Dendritic cell treated with granulocyte-macrophage colony-stimulating factor and Interleukin-4, amounts not matched to agents 40 ng/mL and 50 ng/mL, for 4 days (primary cell): ENCODE measurements around the gene UTS2R.
A peak's percentile ranks its signal among the peaks of the same experiment; 100 is the strongest.

ENCODE experiments used
- H3K27ac Mint-ChIP-seq: one replicate; pipeline ENCODE4 v1.8.0; 2022; ENCODE audit warnings: mild to moderate bottlenecking, mixed read lengths
- H3K27me3 Mint-ChIP-seq: one replicate; pipeline ENCODE4 v1.8.0; 2022; ENCODE audit warnings: mild to moderate bottlenecking, mixed read lengths
- H3K36me3 Mint-ChIP-seq: one replicate; pipeline ENCODE4 v1.8.0; 2022; ENCODE audit warnings: low read depth, mixed read lengths
- H3K4me1 Mint-ChIP-seq: one replicate; pipeline ENCODE4 v1.8.0; 2022; ENCODE audit warnings: low read depth, mixed read lengths
- H3K4me3 Mint-ChIP-seq: one replicate; pipeline ENCODE4 v1.8.0; 2022; ENCODE audit warnings: mild to moderate bottlenecking, moderate library complexity, mixed read lengths
- H3K9me3 Mint-ChIP-seq: one replicate; pipeline ENCODE4 v1.8.0; 2022; ENCODE audit warnings: mixed read lengths
- intact Hi-C: fragments of 100-400 bp; cut with micrococcal nuclease; formaldehyde crosslinking; loops from one replicate; pipeline ENCODE4 v1.15.0; 2022

The UTS2R gene

DNA sequence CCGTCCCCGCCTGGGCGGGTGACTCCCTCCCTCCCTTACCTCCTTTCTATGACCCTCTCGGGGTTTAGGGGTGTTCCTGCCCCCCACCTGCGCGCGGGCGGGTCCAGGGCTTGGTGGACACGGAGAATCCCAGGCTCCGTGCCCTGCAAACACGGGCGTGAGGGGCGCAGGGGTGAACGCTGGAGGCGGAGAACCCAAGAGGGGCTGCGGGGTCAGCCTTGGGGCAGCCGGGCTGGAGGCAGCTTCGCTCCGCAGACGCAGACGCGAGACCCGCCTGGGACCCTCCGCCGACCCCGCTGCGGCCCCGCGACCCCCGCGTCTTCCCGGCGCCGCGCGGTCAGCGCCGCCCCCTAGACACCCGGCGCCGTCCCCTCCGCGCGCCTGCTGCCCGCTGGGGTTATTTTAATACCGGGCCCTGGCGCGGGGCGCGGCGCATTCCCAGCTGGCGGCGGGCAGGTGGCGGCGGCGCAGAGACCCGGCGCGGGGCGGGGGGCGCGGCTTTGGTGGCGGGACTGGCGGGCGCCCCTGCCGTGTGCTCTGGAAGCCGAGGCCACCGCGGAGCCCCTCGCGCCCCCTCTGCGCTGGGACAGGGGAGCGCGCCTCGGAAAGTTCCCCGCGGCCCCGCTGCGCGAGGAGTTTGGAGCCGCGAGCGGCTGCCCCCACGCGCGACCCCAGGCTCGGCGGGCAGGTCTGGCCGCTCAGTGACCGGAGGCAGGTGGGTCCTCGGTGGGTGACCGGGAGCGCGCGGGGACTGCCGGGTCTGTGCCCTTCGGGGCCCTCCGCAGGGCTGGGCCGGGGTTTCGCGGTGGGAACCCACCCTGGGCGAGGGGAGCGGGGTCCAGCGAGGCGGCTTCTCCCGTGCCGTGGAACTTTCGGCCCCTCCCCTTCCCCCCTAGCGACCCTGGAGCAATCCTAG is at the start of gene UTS2R:
TSS of gene UTS2R (plus strand) at position 433 of the 916 bp plus-strand sequence. CDS start 2,560 bp downstream, outside the sequence.
- Mint-ChIP-seq H3K27ac (peak within 1 kb of the TSS; percentile 52), H3K9me3 (no peaks in the 10 kb centered on the region), H3K27me3 (peaks cover 87% of the 10 kb centered on the region), H3K36me3 (no peaks in the 10 kb centered on the region), H3K4me1 (peaks cover 27% of the 10 kb centered on the region), H3K4me3 (peak within 1 kb of the TSS; percentile 66)
- intact Hi-C loops, result no loop called here

DNA sequence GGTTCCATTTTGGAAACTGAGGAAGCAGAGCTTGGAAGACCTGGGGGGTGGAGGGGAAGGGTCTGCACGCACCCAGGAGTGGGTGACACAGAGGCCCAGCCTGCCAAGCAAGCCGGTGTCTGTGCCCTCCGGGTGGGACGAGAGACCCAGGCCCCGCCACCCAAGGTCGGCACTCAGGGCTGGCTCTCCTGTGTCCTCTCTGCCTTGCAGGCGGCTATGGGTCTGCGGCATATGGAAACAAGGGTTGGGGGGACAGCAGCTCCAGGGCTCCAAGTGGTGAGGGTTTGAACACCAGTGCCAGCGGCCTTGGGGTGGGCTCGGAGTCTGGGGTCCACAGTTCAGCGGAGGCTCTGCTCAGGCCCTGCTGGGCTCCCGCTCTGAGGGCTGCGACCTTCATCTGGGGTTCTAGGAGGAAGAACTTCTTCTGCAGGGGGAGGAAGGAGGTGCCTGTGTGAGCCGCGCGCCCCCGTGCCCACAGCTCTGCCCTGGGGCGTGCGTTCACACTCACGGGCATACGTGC is 49.6 kb upstream of the UTS2R start:
- intact Hi-C loops, result loop anchor here (5.0 kb wide), 1 partner anchor 85 kb away; no protein-coding TSS in a partner anchor
- Mint-ChIP-seq H3K9me3 (no peaks in the 10 kb centered on the region), H3K4me3 (no peak overlapping the region), H3K4me1 (no peaks in the 10 kb centered on the region), H3K27ac (no peak overlapping the region), H3K27me3 (peaks cover 25% of the 10 kb centered on the region), H3K36me3 (peaks cover 57% of the 10 kb centered on the region)

DNA sequence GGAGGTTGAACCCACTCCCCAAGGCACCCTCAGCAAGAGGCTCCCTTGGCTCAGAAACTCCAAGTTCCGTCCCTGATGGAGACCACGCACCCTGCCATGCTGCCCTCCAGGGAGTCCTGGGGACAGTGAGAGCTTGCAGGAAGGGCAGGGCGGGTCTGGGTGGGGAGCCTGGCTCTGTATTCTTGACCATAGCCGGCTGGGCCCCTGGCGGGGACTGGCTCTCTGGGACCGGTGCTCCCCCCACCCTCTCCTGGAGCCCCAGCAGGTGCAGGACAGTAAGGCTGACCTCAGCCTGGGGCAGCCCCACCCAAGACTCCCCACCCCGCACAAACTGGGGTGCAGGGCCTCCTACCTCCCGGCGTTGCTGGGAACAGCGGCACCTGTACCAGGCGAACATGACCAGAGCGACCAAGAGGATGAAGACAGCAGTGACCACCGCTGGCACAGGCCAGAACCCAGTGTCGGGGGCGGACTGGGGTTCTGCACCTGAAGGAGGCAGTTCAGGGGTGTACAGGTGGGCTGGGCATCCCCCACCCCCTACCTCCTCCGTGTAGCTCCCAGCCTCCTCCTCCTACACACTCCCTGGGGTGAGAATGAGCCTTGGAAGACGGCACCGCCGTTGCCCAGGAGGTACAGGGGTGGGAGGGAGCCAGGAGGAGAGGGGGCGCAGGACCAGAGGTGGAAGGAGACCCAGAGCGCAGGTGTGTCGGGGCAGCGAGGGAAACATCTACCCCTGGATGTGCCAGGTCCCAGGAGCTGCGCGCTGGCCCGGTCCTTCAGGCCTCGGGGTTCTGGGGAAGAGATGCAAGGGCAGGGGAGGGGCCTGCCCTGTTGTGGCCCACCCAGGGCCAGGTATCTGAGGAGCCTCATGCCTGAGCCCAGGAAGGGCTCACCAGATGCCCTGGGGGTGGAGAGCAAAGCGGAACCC is 48.8 kb upstream of the UTS2R start:
- Mint-ChIP-seq H3K4me3 (no peak overlapping the region), H3K4me1 (no peaks in the 10 kb centered on the region), H3K27ac (no peak overlapping the region), H3K36me3 (peaks cover 64% of the 10 kb centered on the region), H3K9me3 (no peaks in the 10 kb centered on the region), H3K27me3 (peaks cover 22% of the 10 kb centered on the region)
- intact Hi-C loops, result loop anchor here (5.0 kb wide), 1 partner anchor 85 kb away; no protein-coding TSS in a partner anchor

DNA sequence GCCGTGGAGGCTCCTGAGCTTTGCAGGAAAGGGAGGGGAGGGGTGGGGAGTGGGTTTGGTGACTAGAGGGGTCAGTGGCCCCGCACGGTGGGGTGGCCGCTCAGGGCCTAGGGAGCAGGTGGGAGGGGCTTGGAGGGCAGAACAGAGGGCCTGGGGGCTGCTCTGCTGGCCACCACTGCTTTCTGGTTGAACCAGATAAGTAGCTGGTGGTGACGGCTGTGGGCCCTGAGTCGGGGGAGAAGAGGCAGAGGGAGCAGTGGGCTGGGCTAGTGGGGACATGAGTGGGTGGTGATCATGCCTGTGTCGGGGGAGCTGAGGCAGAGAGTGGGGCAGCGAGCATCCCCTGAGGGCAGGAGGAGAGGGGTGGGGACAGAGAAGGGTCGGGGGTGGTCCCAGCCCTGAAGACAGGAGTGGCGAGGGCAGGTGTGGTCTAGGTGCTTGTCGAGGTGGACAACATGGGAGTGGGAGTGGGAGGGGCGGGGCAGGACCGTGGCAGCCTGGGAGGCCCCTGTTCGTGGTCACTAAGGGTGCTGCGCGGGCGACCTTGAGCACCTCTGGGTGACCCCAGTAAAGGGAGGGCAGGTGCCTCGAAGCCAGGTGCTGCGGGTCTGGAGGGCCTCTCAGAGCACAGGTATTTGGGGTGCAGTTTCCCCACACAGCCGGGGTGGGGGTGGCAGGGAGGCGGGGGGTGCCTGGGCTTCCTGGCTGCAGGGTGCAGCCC is 47.9 kb upstream of the UTS2R start:
- H3K36me3 Mint-ChIP-seq, result peaks cover 70% of the 10 kb centered on the region
- intact Hi-C loops, result loop anchor here (5.0 kb wide), 1 partner anchor 86 kb away; no protein-coding TSS in a partner anchor
- H3K27me3 Mint-ChIP-seq, result peaks cover 25% of the 10 kb centered on the region
- no peak overlapping the region for H3K4me3 Mint-ChIP-seq
- H3K27ac Mint-ChIP-seq, result no peak overlapping the region
- H3K9me3 Mint-ChIP-seq, result no peaks in the 10 kb centered on the region
- H3K4me1 Mint-ChIP-seq, result peaks cover 1% of the 10 kb centered on the region

DNA sequence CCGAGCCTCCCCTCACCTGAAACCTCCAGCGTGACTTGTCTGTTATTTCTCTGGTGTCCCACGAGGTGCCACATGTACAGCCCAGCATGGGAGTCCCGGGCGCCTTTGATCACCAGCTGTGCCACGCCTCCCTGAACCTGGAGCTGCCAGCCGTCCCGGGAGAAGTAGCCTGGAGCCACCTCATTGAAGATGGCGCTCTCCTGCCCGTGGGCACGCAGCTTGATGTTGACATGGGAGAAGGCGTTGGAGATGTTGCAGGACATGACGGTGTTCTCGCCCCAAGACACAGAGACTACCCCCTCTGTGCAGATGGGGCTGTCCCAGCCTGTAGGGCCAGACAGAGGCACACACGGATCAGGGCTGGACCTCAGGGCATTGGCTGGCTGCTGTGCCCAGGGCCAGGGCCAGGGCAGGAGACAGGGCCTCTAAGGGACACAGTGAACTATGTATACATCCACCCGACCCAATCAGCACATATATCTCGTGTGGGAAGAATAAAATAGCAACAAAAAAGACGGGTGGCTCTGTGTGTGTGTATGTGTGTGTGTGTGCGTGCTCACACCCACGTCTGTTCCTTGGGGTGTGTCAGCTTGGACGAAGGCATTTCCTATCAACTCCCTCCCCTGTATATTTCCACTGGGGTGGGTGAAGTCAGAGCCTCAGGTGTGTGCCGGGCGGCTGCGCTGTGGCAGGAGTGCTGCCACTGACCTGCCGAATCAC is 46.8 kb upstream of the UTS2R start:
- H3K9me3 Mint-ChIP-seq, result no peaks in the 10 kb centered on the region
- intact Hi-C loops, result loop anchor here (5.0 kb wide), 1 partner anchor 87 kb away; no protein-coding TSS in a partner anchor
- H3K27me3 Mint-ChIP-seq, result peaks cover 30% of the 10 kb centered on the region
- no peak overlapping the region for H3K4me3 Mint-ChIP-seq
- no peak overlapping the region for H3K27ac Mint-ChIP-seq
- H3K4me1 Mint-ChIP-seq, result peaks cover 12% of the 10 kb centered on the region
- H3K36me3 Mint-ChIP-seq, result peaks cover 80% of the 10 kb centered on the region

DNA sequence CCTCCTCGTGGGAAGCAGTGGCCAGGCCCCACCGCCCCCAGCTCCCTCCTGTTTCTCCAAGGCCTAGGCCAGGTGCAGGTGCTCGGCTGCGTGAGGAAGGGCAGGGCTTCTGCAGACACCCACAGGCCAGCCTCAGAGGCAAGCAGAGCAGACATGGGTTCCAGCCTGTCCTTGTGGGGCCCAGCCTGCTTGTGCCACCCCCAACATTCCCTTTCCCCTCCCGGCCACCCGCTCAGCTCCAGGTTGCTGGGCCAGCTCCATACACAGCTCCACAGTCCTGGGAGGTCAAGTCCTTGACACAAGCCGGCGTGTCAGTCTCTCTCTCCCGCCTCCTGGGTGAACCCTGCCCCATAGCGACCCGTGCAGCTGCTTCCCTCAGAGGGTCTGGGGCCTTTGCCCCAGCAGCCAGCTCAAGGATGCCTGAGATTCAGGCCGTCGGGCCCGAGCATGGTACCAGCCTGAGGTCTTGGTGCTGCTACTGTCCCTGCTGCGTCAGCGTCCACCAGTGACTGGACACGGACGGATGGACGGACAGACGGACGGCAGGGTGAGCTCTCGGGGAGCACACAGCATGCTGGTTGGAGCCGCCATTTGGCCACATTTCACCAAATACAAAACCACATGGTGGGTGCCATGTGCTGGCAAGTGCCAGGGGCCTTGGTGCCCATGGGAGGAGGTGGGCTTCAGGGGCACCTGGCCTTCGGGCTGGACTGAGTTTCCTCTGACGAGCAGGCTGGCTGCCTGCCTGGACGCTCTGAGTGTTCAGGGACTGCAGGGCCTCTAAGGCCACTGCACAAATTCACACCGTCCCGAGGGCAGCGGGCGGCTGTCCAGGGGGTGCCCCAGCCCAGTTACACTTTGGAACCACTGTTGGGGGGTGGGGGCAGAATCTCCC is 46.0 kb upstream of the UTS2R start:
- Mint-ChIP-seq H3K4me3 (no peak overlapping the region), H3K36me3 (peaks cover 88% of the 10 kb centered on the region)
- intact Hi-C loops, result no loop called here

DNA sequence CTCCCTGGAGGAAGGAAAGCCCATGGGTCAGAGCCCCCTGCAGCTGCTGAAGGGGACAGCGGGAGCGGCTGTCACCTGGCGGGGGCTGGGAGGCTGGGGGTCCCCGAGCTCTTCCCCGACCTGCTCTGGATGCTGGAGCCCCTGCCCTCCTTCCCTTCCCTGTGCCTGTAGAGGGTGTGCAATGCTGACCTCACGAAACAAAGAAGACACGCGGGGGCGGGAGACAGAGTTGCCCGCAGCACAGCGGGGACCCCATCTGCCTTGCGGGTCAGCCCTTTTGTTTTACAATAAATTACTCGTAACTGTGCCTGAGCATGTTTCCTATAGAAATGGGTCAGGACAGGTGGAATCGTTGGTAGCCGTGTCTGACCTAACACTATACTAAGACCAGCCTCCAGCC is 44.3 kb upstream of the UTS2R start:
- H3K4me1 Mint-ChIP-seq, result peaks cover 34% of the 10 kb centered on the region
- peaks cover 37% of the 10 kb centered on the region for H3K27me3 Mint-ChIP-seq
- peaks cover 91% of the 10 kb centered on the region for H3K36me3 Mint-ChIP-seq
- intact Hi-C loops, result no loop called here
- no peaks in the 10 kb centered on the region for H3K9me3 Mint-ChIP-seq
- H3K4me3 Mint-ChIP-seq, result no peak overlapping the region
- no peak overlapping the region for H3K27ac Mint-ChIP-seq

More for the DNA sequence above, 46.0 kb upstream of the UTS2R start:
- peaks cover 33% of the 10 kb centered on the region for H3K27me3 Mint-ChIP-seq
- H3K27ac Mint-ChIP-seq, result no peak overlapping the region
- H3K4me1 Mint-ChIP-seq, result peaks cover 17% of the 10 kb centered on the region
- no peaks in the 10 kb centered on the region for H3K9me3 Mint-ChIP-seq

DNA sequence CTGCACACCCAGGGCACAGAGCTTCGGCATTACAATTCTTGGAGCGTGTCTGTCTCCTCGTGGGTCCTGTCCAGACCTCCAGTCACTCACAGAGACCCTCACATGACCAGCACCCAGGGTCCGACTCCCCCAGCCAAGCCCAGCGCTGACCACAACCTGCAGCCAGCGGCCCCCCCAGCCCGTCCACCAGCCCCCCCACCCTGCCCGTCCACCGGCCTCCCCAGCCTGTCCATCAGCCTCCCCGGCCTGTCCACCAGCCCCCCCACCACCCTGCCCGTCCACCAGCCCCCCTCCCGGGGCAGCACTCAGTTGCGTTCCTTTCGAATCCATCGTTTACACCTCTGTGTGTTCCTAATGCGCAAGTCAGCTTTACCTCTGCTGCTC is 43.8 kb upstream of the UTS2R start:
- H3K36me3 Mint-ChIP-seq, result peaks cover 91% of the 10 kb centered on the region
- peaks cover 35% of the 10 kb centered on the region for H3K27me3 Mint-ChIP-seq
- H3K9me3 Mint-ChIP-seq, result no peaks in the 10 kb centered on the region
- H3K27ac Mint-ChIP-seq, result no peak overlapping the region
- no peak overlapping the region for H3K4me3 Mint-ChIP-seq
- intact Hi-C loops, result no loop called here
- peaks cover 39% of the 10 kb centered on the region for H3K4me1 Mint-ChIP-seq

DNA sequence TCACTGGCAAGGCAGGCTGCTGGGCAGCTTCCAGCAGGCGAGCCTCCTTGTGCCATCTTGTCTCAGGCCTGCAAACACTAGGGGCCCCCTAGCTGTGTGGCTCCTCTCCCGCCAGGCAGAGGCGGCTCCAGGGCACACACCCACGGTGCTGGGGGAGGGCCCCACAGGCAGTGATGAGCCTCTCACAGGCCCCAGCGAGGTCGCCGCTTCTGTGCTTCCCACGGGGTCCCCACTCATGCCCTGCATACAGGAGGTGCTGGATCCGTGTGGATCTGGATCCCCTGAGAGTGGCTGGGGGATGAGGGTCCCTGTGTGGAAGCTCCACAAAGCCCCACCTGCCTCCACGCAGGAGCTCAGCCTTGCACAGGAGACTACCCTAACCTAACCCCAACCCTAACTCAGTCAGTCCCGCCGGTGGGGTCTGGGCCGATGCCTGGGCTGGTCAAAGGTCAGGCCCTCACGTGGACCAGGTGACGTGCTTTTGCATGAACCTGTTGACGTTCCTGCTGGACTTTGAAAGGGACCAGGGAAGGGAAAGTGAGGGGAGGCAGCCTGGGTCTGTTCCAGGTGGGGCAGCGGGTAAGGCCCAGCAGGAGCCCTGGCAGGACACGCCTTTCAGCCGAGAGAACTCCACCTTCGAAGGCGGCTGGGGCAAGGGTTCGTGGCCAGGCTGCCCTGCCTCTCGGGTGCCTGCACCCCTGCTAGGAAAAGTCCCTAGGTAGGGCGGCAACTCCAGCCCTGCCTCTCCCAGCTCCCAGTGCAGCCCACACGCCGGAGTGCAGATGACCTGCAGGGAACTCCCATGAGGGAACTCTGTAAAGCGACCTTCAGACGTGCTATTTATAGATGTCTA is 43.2 kb upstream of the UTS2R start:
- no peak overlapping the region for H3K4me3 Mint-ChIP-seq
- intact Hi-C loops, result no loop called here
- peaks cover 44% of the 10 kb centered on the region for H3K4me1 Mint-ChIP-seq
- peaks cover 32% of the 10 kb centered on the region for H3K27me3 Mint-ChIP-seq
- H3K9me3 Mint-ChIP-seq, result no peaks in the 10 kb centered on the region
- no peak overlapping the region for H3K27ac Mint-ChIP-seq
- peaks cover 89% of the 10 kb centered on the region for H3K36me3 Mint-ChIP-seq

DNA sequence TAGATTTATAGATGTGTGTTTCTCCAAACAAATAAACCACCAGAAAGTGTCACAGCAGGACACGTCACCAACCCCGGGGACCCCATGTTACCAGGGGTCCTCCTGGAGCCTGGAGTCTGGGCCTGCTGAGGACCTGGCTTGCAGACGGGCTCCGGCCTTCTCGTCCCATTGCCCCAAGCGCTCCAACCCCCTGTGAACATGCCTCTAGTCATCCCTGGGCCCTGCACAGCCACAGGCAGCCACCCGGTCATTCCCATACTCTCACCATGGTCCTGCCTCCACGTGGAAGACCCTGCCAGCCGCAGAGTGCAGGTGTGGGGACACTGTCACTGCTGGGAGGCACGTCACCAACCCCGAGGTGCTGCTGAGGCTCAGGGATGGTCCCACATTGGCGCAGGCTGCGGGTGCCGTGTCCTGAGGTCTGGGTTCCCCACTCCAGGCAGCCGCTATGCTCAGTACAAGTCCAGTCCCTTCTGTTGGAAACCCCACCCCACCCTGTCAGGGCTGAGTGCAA is 42.5 kb upstream of the UTS2R start:
- Mint-ChIP-seq H3K27ac (no peak overlapping the region), H3K4me3 (no peak overlapping the region)

DNA sequence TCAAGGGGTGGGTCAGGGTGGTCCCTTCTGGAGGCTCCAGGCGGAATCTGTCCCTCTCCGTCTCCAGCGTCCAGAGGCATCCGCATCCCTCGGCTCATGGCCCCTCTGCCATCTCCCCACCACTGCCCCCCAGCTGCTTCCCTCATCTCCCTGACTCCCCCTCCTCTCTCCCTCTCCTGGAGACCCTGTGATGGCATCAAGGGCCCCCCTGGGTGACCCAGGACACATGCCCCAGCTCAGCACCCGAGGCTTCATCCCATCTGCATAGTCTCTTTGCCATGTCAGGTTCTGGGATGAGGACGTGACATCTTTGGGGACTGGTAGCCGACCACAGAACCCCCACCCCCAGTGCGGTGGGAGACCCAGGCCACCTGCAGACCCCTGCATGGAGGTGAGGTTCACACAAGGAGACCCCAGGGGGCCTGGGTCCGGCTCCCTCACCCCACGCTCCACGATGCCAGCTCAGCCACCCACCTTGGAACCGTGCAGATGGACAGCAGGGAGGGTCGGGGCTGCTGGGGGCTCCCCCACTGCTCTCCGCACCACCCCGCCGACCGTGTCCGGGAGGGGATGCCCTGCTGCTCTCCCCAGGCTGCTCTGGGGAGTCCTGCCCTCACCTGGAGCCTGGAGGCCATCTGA is 41.8 kb upstream of the UTS2R start:
- Mint-ChIP-seq H3K27me3 (peaks cover 28% of the 10 kb centered on the region), H3K4me1 (peaks cover 50% of the 10 kb centered on the region), H3K9me3 (no peaks in the 10 kb centered on the region), H3K36me3 (peaks cover 75% of the 10 kb centered on the region), H3K4me3 (no peak overlapping the region), H3K27ac (peak overlapping the region; percentile 20)
- intact Hi-C loops, result no loop called here

More for the DNA sequence above, 42.5 kb upstream of the UTS2R start:
- intact Hi-C loops, result no loop called here
- Mint-ChIP-seq H3K4me1 (peaks cover 44% of the 10 kb centered on the region), H3K27me3 (peaks cover 28% of the 10 kb centered on the region), H3K9me3 (no peaks in the 10 kb centered on the region), H3K36me3 (peaks cover 82% of the 10 kb centered on the region)
